HG02885 (cell line): ENCODE data around the gene DXO.

ENCODE experiments used
- ATAC-seq: cut with Tn5 transposase; IDR thresholded peaks from one replicate; pipeline ENCODE4 v1.9.1; 2021; ENCODE audit warnings: mild to moderate bottlenecking; ENCODE audit not compliant: unreplicated experiment, poor library complexity

The DXO gene

DNA sequence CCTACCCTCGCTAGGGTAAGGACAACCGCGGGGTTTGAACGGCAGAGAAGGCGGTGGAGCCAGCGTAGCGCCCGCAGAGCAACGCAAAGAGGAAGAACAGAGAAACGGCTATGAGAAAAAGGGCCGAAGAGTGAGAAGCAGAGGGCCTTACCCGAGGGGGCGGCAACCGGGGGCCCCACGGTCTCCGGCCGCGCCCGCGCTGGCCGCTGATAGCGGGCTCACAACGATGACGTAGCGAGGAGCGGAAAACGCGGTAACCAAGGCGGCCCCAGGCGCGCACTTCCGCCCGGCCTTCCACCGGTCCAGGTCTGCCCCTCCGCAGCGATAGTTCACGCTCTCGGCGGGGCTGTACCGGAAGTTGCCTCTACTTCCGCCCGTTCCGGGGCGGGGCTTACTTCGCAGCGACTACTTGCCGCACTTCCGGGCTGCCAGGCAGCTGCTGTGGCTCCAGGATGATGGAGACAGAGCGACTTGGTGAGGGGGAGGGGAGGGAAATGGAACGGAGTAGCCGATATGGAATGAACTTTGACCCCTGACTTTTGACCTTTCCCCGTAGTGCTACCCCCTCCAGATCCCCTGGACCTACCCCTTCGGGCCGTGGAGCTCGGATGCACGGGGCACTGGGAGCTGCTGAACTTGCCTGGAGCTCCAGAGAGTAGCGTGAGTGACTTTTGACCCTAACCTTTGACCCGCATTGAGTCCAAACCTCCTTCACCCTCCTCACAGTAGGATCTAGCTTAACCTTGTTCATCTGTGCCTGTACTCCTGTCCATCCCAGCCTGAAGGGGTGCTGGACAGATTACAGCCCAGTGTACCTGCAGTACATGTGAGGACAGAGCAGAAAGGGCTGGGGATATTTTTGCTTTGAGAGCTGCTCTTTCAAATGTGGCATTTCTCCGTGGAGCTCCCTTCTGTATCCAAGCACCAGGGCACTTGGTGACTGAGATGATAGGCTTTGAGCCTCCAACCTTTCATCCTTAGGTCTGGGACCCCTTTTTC, 12.9 kb downstream of the DXO start, which contains the start of the genes NELFE and SKIC2:
TSS of gene NELFE (minus strand) at position 231 of the 999 bp plus-strand sequence. CDS start 525 bp downstream, outside the sequence.
TSS of gene SKIC2 (plus strand) at position 435 of the 999 bp plus-strand sequence. CDS start at position 453, 18 bp downstream.
- ATAC-seq = peak; percentile 97

DNA sequence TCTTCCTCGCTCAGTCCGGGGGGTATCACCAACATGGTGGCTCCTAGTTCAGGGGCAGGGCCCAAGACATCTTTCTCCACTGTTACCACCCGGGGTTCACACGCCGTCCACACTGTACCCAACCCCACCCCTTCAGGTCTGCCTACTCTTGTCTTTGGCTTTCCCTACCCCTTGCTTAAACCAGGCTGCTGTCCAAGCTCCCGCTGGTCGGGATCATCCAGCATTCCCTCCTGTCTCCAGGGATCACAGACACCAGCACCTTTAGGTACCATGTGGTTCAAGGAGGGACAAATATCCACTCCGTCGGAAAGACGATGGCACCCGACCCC, 13.6 kb downstream of the DXO start:
- ATAC-seq = peak; percentile 2

DNA sequence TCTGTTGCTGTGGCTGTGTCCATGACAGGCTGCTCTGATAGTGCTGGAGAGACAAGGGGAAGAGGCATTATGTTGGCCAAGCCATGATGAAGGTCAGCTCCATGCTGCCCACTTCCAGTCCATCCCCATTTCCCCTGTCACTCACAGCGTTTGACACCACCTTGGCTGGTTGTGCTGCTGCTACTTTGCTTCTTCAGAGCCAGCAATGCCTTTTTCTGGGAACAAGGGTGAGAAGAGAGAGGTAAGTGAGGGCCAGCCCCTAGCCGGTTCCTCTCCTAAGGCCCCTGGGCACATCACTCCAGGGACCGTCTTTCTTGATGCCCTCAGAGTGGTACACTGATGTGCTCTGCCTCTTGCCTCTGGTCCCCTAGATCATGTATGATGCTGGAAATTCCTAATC, 15.1 kb downstream of the DXO start:
- ATAC-seq = no peak

DNA sequence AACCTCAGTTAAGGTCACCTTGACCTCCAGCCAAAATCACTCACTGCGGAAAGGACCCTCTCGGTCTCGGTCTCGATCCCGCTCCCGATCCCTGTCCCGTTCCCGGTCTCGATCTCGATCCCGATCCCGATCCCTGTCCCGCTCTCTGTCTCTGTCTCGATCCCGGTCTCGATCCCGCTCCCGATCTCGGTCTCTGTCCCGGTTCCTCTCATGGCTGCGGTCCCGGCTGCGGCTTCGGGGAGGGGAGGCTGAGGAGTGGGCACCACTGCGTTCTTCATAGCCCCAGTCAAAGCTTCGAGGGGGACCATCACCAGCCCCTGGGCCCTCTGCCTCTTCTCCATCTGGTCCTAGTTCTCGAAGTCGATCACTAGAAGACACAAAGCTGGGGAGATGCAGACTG, 17.4 kb downstream of the DXO start:
- no peak for ATAC-seq

DNA sequence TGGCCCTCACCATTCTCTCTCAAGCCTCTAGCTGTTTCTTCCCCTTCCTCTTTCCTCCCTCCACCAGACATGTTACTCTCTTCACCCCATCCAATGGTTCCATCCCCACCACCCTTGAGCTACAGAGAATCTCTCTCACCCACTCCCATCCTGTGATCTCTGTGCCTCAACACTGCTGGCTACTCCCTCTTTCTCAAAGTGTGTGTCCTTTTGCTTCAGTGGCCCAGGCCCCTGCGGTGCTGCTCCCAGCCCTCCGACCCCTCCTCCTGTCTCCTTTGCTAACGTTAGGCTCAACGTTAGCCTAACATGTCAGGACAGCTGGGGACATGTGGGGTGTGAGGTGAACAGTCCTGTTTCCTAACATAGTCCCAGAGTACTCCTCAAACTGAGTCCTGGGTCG, 19.0 kb downstream of the DXO start:
- no peak for ATAC-seq

DNA sequence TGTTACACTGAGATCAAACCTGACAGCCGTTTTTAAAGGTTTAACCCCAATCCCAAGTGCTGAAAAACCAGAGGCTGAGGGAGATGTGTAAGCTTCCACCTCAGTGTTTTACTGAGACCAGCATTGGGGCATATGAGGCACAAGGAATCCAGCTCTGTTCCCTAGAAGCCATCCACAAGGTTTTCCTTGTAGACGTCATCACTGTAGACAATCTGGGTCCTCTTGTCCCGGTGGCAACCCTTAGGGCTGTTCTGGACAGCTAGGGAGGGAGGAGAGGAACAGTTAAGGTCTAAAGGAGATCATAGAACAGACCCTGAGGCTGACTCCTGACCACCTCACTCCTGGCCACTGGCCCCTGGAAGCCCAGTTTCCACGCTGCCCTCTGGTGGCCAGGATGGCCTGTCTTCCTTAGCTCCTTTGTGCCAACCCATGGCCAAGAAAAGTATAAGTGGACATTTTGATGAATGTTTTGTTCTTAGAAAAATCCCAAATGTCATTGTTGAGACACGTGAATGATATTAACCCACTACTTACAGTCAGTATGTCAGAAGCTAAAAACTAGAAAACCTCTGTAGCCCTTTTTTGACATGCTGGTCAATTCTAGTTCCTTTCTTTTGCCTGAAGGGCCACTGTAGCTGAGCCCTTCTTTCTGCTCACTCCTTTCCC, 19.7 kb downstream of the DXO start:
- no peak for ATAC-seq

DNA sequence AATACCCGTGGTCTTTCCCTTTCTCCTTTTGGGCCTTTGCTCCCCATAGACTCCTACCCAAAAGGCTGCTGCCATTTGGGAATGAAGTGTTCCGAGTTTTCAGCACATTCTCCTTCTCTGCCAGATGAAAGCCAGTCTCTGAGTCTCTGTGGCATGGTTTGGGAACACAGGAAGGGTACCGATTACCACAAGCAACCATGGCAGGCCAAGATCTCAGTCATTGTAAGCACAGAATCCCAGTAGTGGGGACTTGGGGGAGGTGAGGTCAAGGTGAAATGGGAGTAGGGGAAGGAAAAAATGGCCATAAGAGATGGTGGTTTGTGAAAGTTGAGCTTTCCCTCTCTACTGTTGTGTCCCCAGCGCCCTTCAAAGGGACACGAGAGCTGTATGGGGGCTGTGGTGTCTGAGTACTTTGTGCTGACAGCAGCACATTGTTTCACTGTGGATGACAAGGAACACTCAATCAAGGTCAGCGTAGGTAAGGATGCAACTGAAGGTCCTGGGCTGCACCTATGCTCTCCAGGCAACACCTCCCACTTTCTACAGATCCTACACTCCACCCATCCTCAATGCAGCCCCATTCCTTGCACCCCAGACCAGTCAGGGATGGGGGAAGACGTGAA, 21.9 kb downstream of the DXO start:
- no peak for ATAC-seq

DNA sequence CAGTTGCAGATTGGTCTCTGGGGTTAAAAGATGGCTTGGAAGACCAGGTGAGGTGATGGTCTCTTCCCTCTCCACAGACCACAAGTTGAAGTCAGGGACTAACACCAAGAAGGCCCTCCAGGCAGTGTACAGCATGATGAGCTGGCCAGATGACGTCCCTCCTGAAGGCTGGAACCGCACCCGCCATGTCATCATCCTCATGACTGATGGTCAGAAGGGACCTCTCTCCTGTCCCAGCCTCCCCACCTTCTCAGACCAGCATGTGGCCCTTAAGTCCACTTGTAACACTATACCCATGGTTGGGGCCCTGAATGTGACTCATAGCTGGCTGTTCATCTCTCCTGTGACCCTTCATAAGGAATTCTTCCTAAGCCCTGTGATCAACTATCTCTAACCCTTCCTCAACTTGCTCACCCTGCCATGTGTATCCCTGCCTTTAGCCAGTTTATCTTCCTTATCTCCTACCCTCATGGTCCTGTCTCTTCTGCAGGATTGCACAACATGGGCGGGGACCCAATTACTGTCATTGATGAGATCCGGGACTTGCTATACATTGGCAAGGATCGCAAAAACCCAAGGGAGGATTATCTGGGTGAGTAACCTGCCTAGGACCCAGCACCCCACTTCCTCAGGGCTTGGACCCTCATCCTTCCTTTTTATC, 23.1 kb downstream of the DXO start:
- no peak for ATAC-seq

DNA sequence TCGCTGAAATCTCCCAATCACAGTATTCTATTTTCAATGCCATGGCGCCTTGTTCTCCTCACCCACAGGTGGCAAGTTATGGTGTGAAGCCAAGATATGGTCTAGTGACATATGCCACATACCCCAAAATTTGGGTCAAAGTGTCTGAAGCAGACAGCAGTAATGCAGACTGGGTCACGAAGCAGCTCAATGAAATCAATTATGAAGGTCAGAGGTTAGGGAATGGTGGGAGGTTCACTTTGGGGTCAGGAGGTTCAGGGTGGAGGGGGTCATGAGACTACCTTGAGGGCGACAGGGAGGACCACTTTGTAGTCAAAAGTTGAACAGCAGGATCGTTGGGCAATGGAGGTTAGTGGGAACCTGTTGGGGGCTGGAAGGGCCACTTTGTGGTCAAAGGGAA, 23.6 kb downstream of the DXO start:
- ATAC-seq = no peak

DNA sequence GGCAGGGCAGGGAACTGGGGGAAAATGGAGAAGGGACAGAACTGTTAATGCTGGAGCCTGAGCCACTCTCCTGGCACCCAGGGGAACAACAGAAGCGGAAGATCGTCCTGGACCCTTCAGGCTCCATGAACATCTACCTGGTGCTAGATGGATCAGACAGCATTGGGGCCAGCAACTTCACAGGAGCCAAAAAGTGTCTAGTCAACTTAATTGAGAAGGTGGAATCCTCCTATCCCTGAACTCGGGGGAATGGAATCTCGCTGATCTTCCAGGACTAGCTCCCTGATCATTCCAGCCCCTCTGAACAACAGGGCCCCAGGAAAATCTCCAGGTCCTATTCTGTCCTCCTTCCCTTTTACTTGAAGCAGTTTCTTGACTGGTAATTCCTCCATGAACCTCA, 24.1 kb downstream of the DXO start:
- ATAC-seq = no peak

DNA sequence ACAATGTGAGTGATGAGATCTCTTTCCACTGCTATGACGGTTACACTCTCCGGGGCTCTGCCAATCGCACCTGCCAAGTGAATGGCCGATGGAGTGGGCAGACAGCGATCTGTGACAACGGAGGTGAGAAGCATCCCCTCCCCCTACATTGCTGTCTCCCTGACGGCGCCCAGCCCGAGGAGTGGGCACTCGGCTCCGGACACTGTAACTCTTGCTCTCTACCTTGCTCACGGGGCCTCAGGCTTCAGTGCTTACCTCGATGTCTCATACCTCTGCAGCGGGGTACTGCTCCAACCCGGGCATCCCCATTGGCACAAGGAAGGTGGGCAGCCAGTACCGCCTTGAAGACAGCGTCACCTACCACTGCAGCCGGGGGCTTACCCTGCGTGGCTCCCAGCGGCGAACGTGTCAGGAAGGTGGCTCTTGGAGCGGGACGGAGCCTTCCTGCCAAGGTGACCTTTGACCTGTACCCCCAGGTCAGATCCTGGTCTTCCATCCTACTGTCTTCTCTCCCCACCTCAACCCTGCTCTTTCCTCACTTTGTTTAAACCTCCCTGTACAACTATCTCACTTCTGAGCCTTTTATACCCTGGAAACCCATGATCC, 24.8 kb downstream of the DXO start:
- no peak for ATAC-seq

DNA sequence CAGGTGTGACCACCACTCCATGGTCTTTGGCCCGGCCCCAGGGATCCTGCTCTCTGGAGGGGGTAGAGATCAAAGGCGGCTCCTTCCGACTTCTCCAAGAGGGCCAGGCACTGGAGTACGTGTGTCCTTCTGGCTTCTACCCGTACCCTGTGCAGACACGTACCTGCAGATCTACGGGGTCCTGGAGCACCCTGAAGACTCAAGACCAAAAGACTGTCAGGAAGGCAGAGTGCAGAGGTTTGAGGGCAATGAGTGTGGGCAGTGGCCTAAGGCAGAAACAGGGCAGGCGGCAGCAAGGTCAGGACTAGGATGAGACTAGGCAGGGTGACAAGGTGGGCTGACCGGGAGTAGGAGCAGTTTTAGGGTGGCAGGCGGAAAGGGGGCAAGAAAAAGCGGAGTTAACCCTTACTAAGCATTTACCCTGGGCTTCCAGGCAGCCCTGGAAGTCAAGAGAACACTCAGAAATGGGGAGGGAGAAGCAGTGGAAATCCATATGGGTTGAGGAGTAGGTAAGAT, 25.5 kb downstream of the DXO start:
- ATAC-seq = no peak

DNA sequence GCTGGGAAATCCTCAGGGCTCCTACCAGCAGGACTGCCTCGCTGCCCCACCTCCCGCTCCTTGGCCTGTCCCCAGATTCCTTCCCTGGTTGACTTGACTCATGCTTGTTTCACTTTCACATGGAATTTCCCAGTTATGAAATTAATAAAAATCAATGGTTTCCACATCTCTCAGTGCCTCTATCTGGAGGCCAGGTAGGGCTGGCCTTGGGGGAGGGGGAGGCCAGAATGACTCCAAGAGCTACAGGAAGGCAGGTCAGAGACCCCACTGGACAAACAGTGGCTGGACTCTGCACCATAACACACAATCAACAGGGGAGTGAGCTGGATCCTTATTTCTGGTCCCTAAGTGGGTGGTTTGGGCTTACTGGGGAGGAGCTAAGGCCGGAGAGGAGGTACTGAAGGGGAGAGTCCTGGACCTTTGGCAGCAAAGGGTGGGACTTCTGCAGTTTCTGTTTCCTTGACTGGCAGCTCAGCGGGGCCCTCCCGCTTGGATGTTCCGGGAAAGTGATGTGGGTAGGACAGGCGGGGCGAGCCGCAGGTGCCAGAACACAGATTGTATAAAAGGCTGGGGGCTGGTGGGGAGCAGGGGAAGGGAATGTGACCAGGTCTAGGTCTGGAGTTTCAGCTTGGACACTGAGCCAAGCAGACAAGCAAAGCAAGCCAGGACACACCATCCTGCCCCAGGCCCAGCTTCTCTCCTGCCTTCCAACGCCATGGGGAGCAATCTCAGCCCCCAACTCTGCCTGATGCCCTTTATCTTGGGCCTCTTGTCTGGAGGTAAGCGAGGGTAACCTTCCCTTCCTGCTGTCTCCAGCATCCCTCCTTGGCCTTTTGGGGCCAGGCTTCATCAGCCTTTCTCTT, 26.2 kb downstream of the DXO start, which contains the start of gene CFB:
TSS of gene CFB (plus strand) at position 589 of the 863 bp plus-strand sequence. CDS start at position 716, 127 bp downstream.
- ATAC-seq = no peak

DNA sequence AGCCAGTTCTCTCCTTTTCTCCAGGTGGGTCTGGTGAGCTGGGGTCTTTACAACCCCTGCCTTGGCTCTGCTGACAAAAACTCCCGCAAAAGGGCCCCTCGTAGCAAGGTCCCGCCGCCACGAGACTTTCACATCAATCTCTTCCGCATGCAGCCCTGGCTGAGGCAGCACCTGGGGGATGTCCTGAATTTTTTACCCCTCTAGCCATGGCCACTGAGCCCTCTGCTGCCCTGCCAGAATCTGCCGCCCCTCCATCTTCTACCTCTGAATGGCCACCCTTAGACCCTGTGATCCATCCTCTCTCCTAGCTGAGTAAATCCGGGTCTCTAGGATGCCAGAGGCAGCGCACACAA, 26.8 kb downstream of the DXO start:
- no peak for ATAC-seq

DNA sequence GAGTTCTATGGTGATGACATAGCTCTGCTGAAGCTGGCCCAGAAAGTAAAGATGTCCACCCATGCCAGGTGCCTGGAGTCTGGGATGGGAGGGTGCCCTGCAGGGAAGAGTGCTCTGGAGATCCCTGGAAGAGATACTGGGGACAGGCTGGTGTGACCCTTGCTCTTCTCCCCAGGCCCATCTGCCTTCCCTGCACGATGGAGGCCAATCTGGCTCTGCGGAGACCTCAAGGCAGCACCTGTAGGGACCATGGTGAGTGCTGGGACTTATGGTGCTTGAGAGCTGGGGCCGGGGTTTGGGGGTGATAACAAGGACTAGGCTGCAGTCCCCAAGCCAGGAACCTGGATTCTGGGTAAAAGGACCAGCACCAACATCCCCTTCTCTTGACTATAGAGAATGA, 28.2 kb downstream of the DXO start:
- ATAC-seq = no peak

DNA sequence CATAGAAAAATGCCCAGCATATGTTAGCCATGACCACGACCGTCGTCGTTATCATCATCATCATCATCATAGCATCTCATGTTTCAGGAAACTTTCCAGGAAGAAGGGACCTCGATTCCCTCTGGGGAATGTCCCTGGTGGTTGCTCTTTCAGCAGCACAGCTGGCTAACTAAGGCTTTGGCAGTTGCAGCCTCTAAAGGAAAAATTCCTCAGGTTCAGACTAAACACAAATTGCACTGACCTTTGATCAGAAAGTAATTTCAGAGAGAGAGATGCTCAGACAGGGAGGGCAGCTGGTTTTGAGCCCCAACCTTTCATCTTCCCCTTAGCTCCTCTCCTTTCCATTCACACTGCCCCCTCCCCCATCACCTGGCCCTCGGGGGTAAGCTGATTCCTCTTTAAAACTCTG, 31.7 kb downstream of the DXO start:
- ATAC-seq = no peak

DNA sequence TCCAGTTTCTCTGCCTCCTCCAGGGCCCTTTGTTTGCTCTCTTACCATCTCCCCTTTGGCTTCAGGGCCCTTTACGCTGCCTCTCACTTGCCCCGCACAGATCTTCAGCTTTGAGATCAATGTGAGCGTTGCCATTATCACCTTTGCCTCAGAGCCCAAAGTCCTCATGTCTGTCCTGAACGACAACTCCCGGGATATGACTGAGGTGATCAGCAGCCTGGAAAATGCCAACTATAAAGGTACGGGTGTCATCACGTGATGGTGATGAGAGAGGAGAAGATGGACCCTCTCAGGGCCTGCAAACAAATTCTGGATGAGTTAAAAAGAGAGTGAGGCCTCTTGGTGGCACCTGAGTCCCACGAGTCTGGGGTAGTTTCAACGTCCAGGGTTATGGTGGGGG, 36.1 kb downstream of the DXO start:
- ATAC-seq = no peak

DNA sequence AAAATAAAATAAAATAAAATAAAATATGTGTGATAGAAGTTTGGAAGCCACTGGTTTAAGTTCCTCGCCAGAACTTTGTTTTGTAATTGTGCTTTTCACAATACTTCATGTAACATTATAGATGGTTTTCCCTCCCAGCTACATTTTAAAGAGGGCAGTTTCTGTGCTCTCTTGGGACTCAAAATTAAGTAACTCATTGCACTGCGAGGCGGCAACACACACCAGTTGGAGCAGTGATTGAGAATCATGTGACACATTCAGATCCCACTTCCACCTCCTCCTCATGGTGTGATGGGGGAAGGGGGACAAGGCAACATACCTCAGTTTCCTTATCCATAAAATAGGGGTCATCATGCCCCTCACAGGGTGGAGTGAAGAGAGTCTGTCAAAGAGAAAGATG, 36.9 kb downstream of the DXO start:
- ATAC-seq = no peak

DNA sequence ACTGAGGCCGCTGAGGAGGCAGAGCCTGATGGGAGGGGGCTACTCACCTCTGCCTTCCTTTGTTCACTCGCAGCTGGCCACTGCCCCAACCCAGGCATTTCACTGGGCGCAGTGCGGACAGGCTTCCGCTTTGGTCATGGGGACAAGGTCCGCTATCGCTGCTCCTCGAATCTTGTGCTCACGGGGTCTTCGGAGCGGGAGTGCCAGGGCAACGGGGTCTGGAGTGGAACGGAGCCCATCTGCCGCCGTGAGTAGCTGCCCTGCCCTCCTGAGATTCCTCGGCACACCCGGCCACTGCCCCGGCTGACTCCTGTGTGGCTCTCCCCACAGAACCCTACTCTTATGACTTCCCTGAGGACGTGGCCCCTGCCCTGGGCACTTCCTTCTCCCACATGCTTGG, 38.4 kb downstream of the DXO start:
- no peak for ATAC-seq
